Stimulated activated CD8-positive, alpha-beta memory T cell treated with anti-CD3 and anti-CD28 coated beads, Interleukin-2, amount 100 ng/mL, for 1 hour (primary cell): ENCODE data around the gene ZNF474.
"Not testable (repeated sequence)": the region's sequence is repeated elsewhere in the genome, so short reads cannot be mapped to it uniquely, and the experiment has no call there.

Experiments
- DNase-seq, 2 donors: peaks; one replicate each; pipeline ENCODE4 v3.0.0-alpha.2; 2020; ENCODE audit warnings: low read depth in 2 of 2

Gene ZNF474

GRCh38 chr5:122129306-122129705 lies at the start of gene ZNF474:
ZNF474 (plus strand) TSS chr5:122129546; CDS start chr5:122151991, 22,445 bp downstream.
- DNase-seq, result no peak

GRCh38 chr5:122081541-122081940 lies 47.8 kb upstream of the ZNF474 start:
- no peak for DNase-seq

GRCh38 chr5:122083535-122083934 lies 45.8 kb upstream of the ZNF474 start:
- no peak for DNase-seq

- DNase-seq, result no peak
These were observed 44.3 kb upstream of the ZNF474 start for GRCh38 chr5:122085041-122085440.

- no peak for DNase-seq
These were observed 40.0 kb upstream of the ZNF474 start for GRCh38 chr5:122089096-122090013.

- no peak for DNase-seq
These were observed 37.3 kb upstream of the ZNF474 start for GRCh38 chr5:122091936-122092600.

GRCh38 chr5:122093415-122094180 lies 35.7 kb upstream of the ZNF474 start:
- no peak for DNase-seq

- not testable (repeated sequence) for DNase-seq
These were observed 35.1 kb upstream of the ZNF474 start for GRCh38 chr5:122094251-122094650.

GRCh38 chr5:122095158-122095557 lies 34.2 kb upstream of the ZNF474 start:
- DNase-seq, result no peak

- DNase-seq, result no peak
These were observed 32.0 kb upstream of the ZNF474 start for GRCh38 chr5:122097391-122097790.

GRCh38 chr5:122099060-122099790 lies 30.1 kb upstream of the ZNF474 start:
- no peak for DNase-seq

GRCh38 chr5:122101636-122102285 lies 27.6 kb upstream of the ZNF474 start:
- no peak for DNase-seq

GRCh38 chr5:122102825-122103224 lies 26.5 kb upstream of the ZNF474 start:
- DNase-seq, result no peak

- DNase-seq, result no peak
These were observed 23.4 kb upstream of the ZNF474 start for GRCh38 chr5:122105909-122106308.

GRCh38 chr5:122107016-122107415 lies 22.3 kb upstream of the ZNF474 start:
- no peak for DNase-seq

GRCh38 chr5:122110987-122111386 lies 18.4 kb upstream of the ZNF474 start:
- no peak for DNase-seq

GRCh38 chr5:122111460-122111859 lies 17.9 kb upstream of the ZNF474 start:
- DNase-seq, result no peak

GRCh38 chr5:122112063-122112462 lies 17.3 kb upstream of the ZNF474 start:
- DNase-seq, result no peak

- no peak for DNase-seq
These were observed 16.4 kb upstream of the ZNF474 start for GRCh38 chr5:122112733-122113558.

- DNase-seq, result no peak
These were observed 14.8 kb upstream of the ZNF474 start for GRCh38 chr5:122114501-122114900.
